GM19463 (cell line): ENCODE results near the gene MLLT10.
A peak's percentile ranks its signal among the peaks of the same experiment; 100 is the strongest.

ENCODE experiments used
- ATAC-seq: cut with Tn5 transposase; IDR thresholded peaks from one replicate; pipeline ENCODE4 v1.9.1; 2021; ENCODE audit warnings: mild to moderate bottlenecking, moderate library complexity; ENCODE audit not compliant: unreplicated experiment

MLLT10 gene

GRCh38 chr10:21516242-21517131, 17.5 kb upstream of the MLLT10 start:
- ATAC-seq = peak; percentile 72

GRCh38 chr10:21517134-21518031, 16.6 kb upstream of the MLLT10 start:
- peak; percentile 55 for ATAC-seq

GRCh38 chr10:21518149-21518640, 15.8 kb upstream of the MLLT10 start:
- no peak for ATAC-seq

GRCh38 chr10:21518641-21519396, 15.2 kb upstream of the MLLT10 start:
- no peak for ATAC-seq

GRCh38 chr10:21519397-21519933, 14.6 kb upstream of the MLLT10 start:
- ATAC-seq = no peak

GRCh38 chr10:21519941-21520436, 14.0 kb upstream of the MLLT10 start:
- ATAC-seq = peak; percentile 46

- no peak for ATAC-seq
Measured at GRCh38 chr10:21520509-21520908, 13.5 kb upstream of the MLLT10 start.

- no peak for ATAC-seq
Measured at GRCh38 chr10:21520949-21521348, 13.1 kb upstream of the MLLT10 start.

GRCh38 chr10:21521751-21522533, 12.1 kb upstream of the MLLT10 start:
- ATAC-seq = no peak

GRCh38 chr10:21522631-21523406, 11.2 kb upstream of the MLLT10 start:
- no peak for ATAC-seq

- no peak for ATAC-seq
Measured at GRCh38 chr10:21523557-21524008, 10.4 kb upstream of the MLLT10 start.

GRCh38 chr10:21524131-21524525, 9.9 kb upstream of the MLLT10 start:
- no peak for ATAC-seq

GRCh38 chr10:21524526-21525366, 9.3 kb upstream of the MLLT10 start:
- no peak for ATAC-seq

- ATAC-seq = peak; percentile 49
Measured at GRCh38 chr10:21525367-21526187, 8.5 kb upstream of the MLLT10 start, which contains the start of gene SKIDA1. Gene SKIDA1 (minus strand): TSS chr10:21525682. CDS start chr10:21517822, 7,860 bp downstream.

- peak; percentile 39 for ATAC-seq
Measured at GRCh38 chr10:21526188-21526859, 7.7 kb upstream of the MLLT10 start.
